Stimulated activated CD8-positive, alpha-beta memory T cell treated with anti-CD3 and anti-CD28 coated beads, Interleukin-4, amount 100 ng/mL, for 24 hours (primary cell): Measurements from ENCODE around the gene C11orf52.
"Not testable (repeated sequence)": the region's sequence is repeated elsewhere in the genome, so short reads cannot be mapped to it uniquely, and the experiment has no call there.

Experiments used
- DNase-seq: peaks from one replicate; pipeline ENCODE4 v3.0.0-alpha.2; 2020; ENCODE audit warnings: low read depth

Gene C11orf52

GRCh38 chr11:111918390-111919256 is at the start of gene C11orf52:
TSS of gene C11orf52 (plus strand) at chr11:111918913. CDS start at chr11:111918973, 60 bp downstream.
- no peak for DNase-seq

- no peak for DNase-seq
These were observed 48.6 kb upstream of the C11orf52 start for GRCh38 chr11:111870113-111870512.

- DNase-seq: no peak
These were observed 48.2 kb upstream of the C11orf52 start for GRCh38 chr11:111870522-111870885.

GRCh38 chr11:111870886-111871692 is 47.6 kb upstream of the C11orf52 start, which contains the start of gene ALG9:
TSS of gene ALG9 (minus strand) at chr11:111871581. CDS start at chr11:111871482, 99 bp downstream.
- peak; percentile 83 for DNase-seq

- DNase-seq: no peak
These were observed 47.0 kb upstream of the C11orf52 start for GRCh38 chr11:111871693-111872161.

GRCh38 chr11:111878385-111878848 is 40.3 kb upstream of the C11orf52 start:
- no peak for DNase-seq

GRCh38 chr11:111878849-111879636 is 39.7 kb upstream of the C11orf52 start, which contains the start of the genes CFAP68 and FDXACB1:
TSS of gene CFAP68 (plus strand) at chr11:111879541. CDS start at chr11:111879561, 20 bp downstream.
TSS of gene FDXACB1 (minus strand) at chr11:111879165. CDS start at chr11:111879132, 33 bp downstream.
- DNase-seq: peak; percentile 88

GRCh38 chr11:111879637-111879960 is 39.1 kb upstream of the C11orf52 start:
- DNase-seq: no peak

- DNase-seq: no peak
These were observed 36.5 kb upstream of the C11orf52 start for GRCh38 chr11:111882202-111882601.

GRCh38 chr11:111885053-111885452 is 33.7 kb upstream of the C11orf52 start:
- DNase-seq: not testable (repeated sequence)

GRCh38 chr11:111886032-111886431 is 32.7 kb upstream of the C11orf52 start:
- no peak for DNase-seq

GRCh38 chr11:111886844-111887243 is 31.9 kb upstream of the C11orf52 start:
- DNase-seq: no peak

GRCh38 chr11:111905411-111905810 is 13.3 kb upstream of the C11orf52 start:
- no peak for DNase-seq

GRCh38 chr11:111906680-111907079 is 12.0 kb upstream of the C11orf52 start:
- no peak for DNase-seq

- DNase-seq: no peak
These were observed 9.9 kb upstream of the C11orf52 start for GRCh38 chr11:111908639-111909305.

- DNase-seq: no peak
These were observed 9.3 kb upstream of the C11orf52 start for GRCh38 chr11:111909378-111909777.

GRCh38 chr11:111910676-111911562 is 7.8 kb upstream of the C11orf52 start:
- DNase-seq: no peak

GRCh38 chr11:111911563-111912401 is 6.9 kb upstream of the C11orf52 start, which contains the start of gene CRYAB:
TSS of gene CRYAB (minus strand) at chr11:111911770. CDS start at chr11:111911724, 46 bp downstream.
- DNase-seq: no peak

GRCh38 chr11:111912535-111912934 is 6.2 kb upstream of the C11orf52 start, which contains the start of gene HSPB2:
TSS of gene HSPB2 (plus strand) at chr11:111912734. CDS start at chr11:111912830, 96 bp downstream.
- no peak for DNase-seq
